GM21515 (cell line): Measurements from ENCODE around the gene DLG2.

ENCODE experiments used
- ATAC-seq: cut with Tn5 transposase; IDR thresholded peaks from one replicate; pipeline ENCODE4 v1.9.1; 2021; ENCODE audit not compliant: unreplicated experiment

DLG2 gene

GRCh38 chr11:85132851-85133585 lies 494.1 kb downstream of the DLG2 start:
- ATAC-seq: no peak

- no peak for ATAC-seq
Observed at GRCh38 chr11:85127349-85127748, 499.8 kb downstream of the DLG2 start.

- peak; percentile 92 for ATAC-seq
Observed at GRCh38 chr11:85123752-85124231, 503.4 kb downstream of the DLG2 start.

- ATAC-seq: no peak
Observed at GRCh38 chr11:85118151-85118550, 509.0 kb downstream of the DLG2 start.

GRCh38 chr11:85115798-85116197 lies 511.3 kb downstream of the DLG2 start:
- no peak for ATAC-seq

GRCh38 chr11:85114786-85115185 lies 512.4 kb downstream of the DLG2 start:
- no peak for ATAC-seq

GRCh38 chr11:85110246-85110645 lies 516.9 kb downstream of the DLG2 start:
- peak; percentile 90 for ATAC-seq

GRCh38 chr11:85109141-85109540 lies 518.0 kb downstream of the DLG2 start:
- ATAC-seq: peak; percentile 74

- ATAC-seq: no peak
Observed at GRCh38 chr11:85105868-85106267, 521.3 kb downstream of the DLG2 start.

GRCh38 chr11:85099522-85099921 lies 527.6 kb downstream of the DLG2 start:
- ATAC-seq: no peak

GRCh38 chr11:85098996-85099395 lies 528.1 kb downstream of the DLG2 start:
- ATAC-seq: no peak

- ATAC-seq: peak; percentile 52
Observed at GRCh38 chr11:85096939-85097338, 530.2 kb downstream of the DLG2 start.

- ATAC-seq: no peak
Observed at GRCh38 chr11:85095239-85095638, 531.9 kb downstream of the DLG2 start.

GRCh38 chr11:85094795-85095194 lies 532.3 kb downstream of the DLG2 start:
- no peak for ATAC-seq

- ATAC-seq: no peak
Observed at GRCh38 chr11:85089654-85090053, 537.5 kb downstream of the DLG2 start.

GRCh38 chr11:85088286-85088685 lies 538.9 kb downstream of the DLG2 start:
- ATAC-seq: no peak

- no peak for ATAC-seq
Observed at GRCh38 chr11:85086504-85087284, 540.5 kb downstream of the DLG2 start.

GRCh38 chr11:85076535-85077330 lies 550.4 kb downstream of the DLG2 start:
- no peak for ATAC-seq

- ATAC-seq: peak; percentile 99
Observed at GRCh38 chr11:85062659-85063058, 564.5 kb downstream of the DLG2 start.

GRCh38 chr11:85052636-85053035 lies 574.5 kb downstream of the DLG2 start:
- ATAC-seq: no peak

GRCh38 chr11:85048801-85049200 lies 578.3 kb downstream of the DLG2 start:
- no peak for ATAC-seq
